ENCODE measurements around the gene DIS3.
A peak's percentile ranks its signal among the peaks of the same experiment; 100 is the strongest.
"Not testable (repeated sequence)": the region's sequence is repeated elsewhere in the genome, so short reads cannot be mapped to it uniquely, and the experiment has no call there.

DIS3 gene

DNA sequence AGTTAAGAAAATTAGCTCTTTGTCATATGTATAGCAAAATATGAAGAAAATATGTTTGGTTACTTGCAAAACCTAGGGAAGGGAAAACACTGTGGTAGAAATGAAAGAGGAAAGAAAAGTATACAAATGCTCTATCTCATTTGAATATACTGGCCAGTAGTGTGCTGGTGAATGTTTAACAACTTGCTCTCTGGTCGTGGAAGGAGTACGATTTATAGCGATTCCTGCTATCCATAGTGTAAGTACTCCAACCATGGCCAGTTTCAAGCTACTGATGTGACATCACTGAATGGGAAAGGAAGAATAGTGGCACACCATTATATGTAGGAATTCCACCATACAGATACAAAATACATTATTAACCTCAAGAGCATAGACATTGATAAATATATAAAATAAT, 44.7 kb downstream of the DIS3 start:
- TF ChIP-seq ZNF274 (IDR thresholded peaks at IDR 0.05; ENCODE audit: low read depth, low read length) (no peak), YY1 (IDR thresholded peaks at IDR 0.05; ENCODE audit: insufficient read depth, insufficient read length) (no peak), SUZ12 (IDR thresholded peaks at IDR 0.05; ENCODE audit: extremely low read depth, insufficient read depth, insufficient read length) (no peak)
- peaks cover 58% of the 10 kb centered on the region for H3K36me3 ChIP-seq (ENCODE audit: insufficient read depth, insufficient read length, low read length)
- DNase-seq (ENCODE audit: low read depth, low spot score) = no peak

DNA sequence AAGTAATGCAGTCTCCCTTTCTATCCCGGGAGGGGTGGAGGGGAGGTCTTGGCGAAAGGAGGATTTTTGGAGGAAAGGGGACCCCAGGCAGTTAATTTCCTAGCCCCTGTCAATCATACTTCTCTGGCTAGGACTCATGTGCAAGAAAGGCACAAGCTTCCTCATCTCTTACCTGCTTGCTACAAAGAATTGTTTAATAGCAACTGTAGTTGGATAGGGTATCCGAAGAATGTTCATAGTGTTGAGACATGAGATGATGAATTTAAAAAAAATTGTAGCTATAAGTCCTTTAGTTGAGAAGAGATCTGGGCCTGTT, 53.5 kb downstream of the DIS3 start:
- Histone ChIP-seq H3K9ac (ENCODE audit: insufficient read length, low read depth) (peak overlapping the region; percentile 80), H3K9me3 (ENCODE audit: insufficient read depth, low read length) (no peaks in the 10 kb centered on the region), H3K4me3 (ENCODE audit: insufficient read length, low read depth) (peak overlapping the region; percentile 84), H3K4me1 (ENCODE audit: insufficient read depth, insufficient read length) (no peaks in the 10 kb centered on the region), H3K36me3 (ENCODE audit: insufficient read depth, insufficient read length, low read length) (peaks cover 39% of the 10 kb centered on the region), H3K27me3 (ENCODE audit: insufficient read depth, insufficient read length) (no peaks in the 10 kb centered on the region)
- DNase-seq (ENCODE audit: low read depth, low spot score) = no peak
- TF ChIP-seq YY1 (IDR thresholded peaks at IDR 0.05; ENCODE audit: insufficient read depth, insufficient read length) = no peak
- no peak for TF ChIP-seq SUZ12 (IDR thresholded peaks at IDR 0.05; ENCODE audit: extremely low read depth, insufficient read depth, insufficient read length)
- no peak for TF ChIP-seq ZNF274 (IDR thresholded peaks at IDR 0.05; ENCODE audit: low read depth, low read length)

More for the DNA sequence above, 44.7 kb downstream of the DIS3 start:
- Histone ChIP-seq H3K9ac (ENCODE audit: insufficient read length, low read depth) (no peak overlapping the region), H3K9me3 (ENCODE audit: insufficient read depth, low read length) (no peaks in the 10 kb centered on the region), H3K27me3 (ENCODE audit: insufficient read depth, insufficient read length) (no peaks in the 10 kb centered on the region), H3K4me3 (ENCODE audit: insufficient read length, low read depth) (no peak overlapping the region), H3K4me1 (ENCODE audit: insufficient read depth, insufficient read length) (no peaks in the 10 kb centered on the region)

DNA sequence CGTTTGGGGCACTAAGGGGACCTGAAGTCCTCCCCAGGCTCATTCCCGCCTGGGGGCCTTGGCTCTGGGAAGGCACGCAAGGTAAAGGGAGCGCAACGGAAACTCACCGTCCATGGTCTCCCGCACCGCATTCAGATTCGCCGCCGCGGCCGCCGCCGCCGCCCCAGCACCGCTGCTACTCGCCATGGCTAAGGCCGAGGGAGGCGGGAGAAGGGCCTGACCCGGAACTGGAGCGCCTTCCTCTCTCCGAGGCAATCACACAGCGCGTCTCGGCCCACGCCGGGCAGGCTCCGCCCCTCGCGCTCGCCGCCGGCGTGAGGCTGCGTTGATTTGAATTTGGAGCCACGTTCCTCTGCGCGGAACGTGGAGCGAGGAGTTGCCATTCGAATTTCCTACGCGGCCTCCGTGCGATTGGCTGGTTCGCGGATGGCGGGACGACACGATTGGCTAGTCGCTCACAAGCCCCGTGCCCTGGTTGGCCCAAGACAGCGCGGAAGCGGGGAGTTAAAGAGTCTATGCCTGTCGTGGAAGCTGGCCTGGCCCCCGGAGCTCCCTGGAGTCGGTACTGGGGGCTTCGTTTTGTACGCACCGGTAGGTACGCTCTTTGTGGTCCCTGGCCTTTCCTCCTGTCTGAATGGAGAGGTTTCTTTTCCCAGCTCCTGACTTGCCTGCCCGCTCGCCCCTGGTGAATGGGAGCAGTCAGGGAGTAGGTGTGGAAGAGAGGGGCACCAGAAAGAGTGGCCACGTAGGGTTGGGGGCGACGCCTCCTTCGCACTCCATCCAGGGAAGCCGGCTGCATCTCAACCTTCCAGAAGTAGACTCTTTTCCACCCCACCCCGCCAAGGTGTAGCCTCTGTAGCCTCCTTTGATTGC, 54.0 kb downstream of the DIS3 start, which contains the start of the genes BORA and MZT1:
Gene BORA (plus strand): TSS at position 507 of the 873 bp plus-strand sequence. CDS start 1,018 bp downstream, outside the sequence.
Gene MZT1 (minus strand): TSS at position 213 of the 873 bp plus-strand sequence. CDS start 27 bp downstream, at position 186.
- no peaks in the 10 kb centered on the region for H3K4me1 ChIP-seq (ENCODE audit: insufficient read depth, insufficient read length)
- peak; percentile 96 for DNase-seq (ENCODE audit: low read depth, low spot score)
- H3K36me3 ChIP-seq (ENCODE audit: insufficient read depth, insufficient read length, low read length) = peaks cover 34% of the 10 kb centered on the region

DNA sequence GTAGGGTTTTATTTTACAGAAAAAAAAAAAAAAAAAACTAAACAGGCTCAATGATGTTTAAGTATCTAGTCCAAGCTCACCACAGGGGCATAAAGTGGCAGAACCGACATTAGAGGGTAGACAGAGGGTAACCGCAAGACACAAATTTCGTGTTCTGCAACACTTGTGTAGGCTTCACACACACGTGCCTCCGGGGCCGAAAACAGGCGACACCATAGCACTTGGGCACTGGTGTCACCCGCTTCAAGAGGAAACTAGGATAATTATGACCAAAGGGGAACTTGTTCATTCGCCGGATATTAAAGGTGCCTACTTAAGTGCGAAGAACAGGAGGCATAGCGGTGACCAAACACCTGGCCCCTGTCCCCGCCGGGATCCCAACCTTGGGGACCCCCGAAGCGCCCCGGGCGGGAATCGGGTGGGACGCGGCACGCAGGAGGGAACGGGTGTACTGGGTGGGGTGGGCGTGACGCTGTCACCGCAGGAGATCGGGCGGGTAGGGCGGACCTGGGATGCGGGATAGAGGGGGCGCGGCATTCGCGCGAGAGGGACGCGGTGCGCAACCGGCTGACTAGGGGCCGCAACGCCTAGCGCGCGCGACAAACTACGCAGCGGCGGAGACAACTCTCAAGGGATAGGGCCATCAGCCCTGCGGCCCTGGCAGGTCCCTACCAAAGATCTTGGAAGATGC, 54.8 kb downstream of the DIS3 start:
- Histone ChIP-seq H3K36me3 (ENCODE audit: insufficient read depth, insufficient read length, low read length) (peaks cover 36% of the 10 kb centered on the region), H3K4me1 (ENCODE audit: insufficient read depth, insufficient read length) (no peaks in the 10 kb centered on the region), H3K9me3 (ENCODE audit: insufficient read depth, low read length) (no peaks in the 10 kb centered on the region), H3K9ac (ENCODE audit: insufficient read length, low read depth) (peak overlapping the region; percentile 90), H3K4me3 (ENCODE audit: insufficient read length, low read depth) (peak overlapping the region; percentile 89), H3K27me3 (ENCODE audit: insufficient read depth, insufficient read length) (no peaks in the 10 kb centered on the region)
- DNase-seq (ENCODE audit: low read depth, low spot score) = peak; percentile 20
- TF ChIP-seq ZNF274 (IDR thresholded peaks at IDR 0.05; ENCODE audit: low read depth, low read length) (no peak), SUZ12 (IDR thresholded peaks at IDR 0.05; ENCODE audit: extremely low read depth, insufficient read depth, insufficient read length) (no peak), YY1 (IDR thresholded peaks at IDR 0.05; ENCODE audit: insufficient read depth, insufficient read length) (no peak)

More for the DNA sequence above, 54.0 kb downstream of the DIS3 start, which contains the start of the genes BORA and MZT1:
- H3K27me3 ChIP-seq (ENCODE audit: insufficient read depth, insufficient read length) = no peaks in the 10 kb centered on the region
- H3K9ac ChIP-seq (ENCODE audit: insufficient read length, low read depth) = peak within 1 kb of the TSS; percentile 90
- H3K9me3 ChIP-seq (ENCODE audit: insufficient read depth, low read length) = no peaks in the 10 kb centered on the region
- TF ChIP-seq YY1 (IDR thresholded peaks at IDR 0.05; ENCODE audit: insufficient read depth, insufficient read length) = no peak
- TF ChIP-seq ZNF274 (IDR thresholded peaks at IDR 0.05; ENCODE audit: low read depth, low read length) = no peak
- TF ChIP-seq SUZ12 (IDR thresholded peaks at IDR 0.05; ENCODE audit: extremely low read depth, insufficient read depth, insufficient read length) = no peak
- peak within 1 kb of the TSS; percentile 89 for H3K4me3 ChIP-seq (ENCODE audit: insufficient read length, low read depth)

DNA sequence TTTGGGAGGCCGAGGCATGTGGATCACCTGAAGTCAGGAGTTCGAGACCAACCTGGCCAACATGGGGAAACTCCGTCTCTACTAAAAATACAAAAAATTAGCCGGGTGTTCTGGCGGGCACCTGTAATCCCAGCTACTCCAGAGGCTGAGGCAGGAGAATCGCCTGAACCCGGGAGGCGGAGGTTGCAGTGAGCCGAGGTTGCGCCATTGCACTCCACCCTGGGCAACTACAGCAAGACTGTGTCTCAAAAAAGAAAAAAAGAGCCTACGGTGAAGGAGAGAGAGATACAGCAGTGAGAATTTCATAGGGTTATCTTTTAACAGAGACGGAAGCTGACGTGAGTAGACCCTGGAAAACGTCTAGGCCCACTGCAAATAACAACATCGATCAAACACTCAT, 55.5 kb downstream of the DIS3 start:
- not testable (repeated sequence) for DNase-seq (ENCODE audit: low read depth, low spot score); H3K4me1 ChIP-seq (ENCODE audit: insufficient read depth, insufficient read length); H3K9ac ChIP-seq (ENCODE audit: insufficient read length, low read depth); H3K27me3 ChIP-seq (ENCODE audit: insufficient read depth, insufficient read length); H3K9me3 ChIP-seq (ENCODE audit: insufficient read depth, low read length)
- Histone ChIP-seq H3K4me3 (ENCODE audit: insufficient read length, low read depth) (peak overlapping the region; percentile 89), H3K36me3 (ENCODE audit: insufficient read depth, insufficient read length, low read length) (peaks cover 33% of the 10 kb centered on the region)

DNA sequence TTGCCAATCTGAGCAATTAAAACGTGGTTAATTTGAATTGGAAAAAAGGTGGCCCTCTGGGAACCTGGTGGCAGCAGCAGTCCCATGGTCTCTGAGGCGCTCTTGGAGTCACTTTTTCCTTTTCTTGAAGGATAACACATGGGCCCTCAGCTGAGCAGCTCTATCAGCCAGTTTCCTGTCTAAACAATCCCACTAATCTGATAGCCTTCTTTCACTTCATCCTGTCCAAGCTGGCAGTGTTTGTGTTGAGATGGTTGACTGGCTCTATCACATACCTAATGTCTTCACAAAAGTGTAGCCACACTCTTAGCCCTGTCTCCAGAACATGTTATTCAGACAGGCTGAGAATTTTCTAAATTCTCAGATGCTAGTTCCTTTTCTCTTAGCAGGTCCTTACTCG, 64.9 kb downstream of the DIS3 start:
- TF ChIP-seq SUZ12 (IDR thresholded peaks at IDR 0.05; ENCODE audit: extremely low read depth, insufficient read depth, insufficient read length) = no peak
- TF ChIP-seq ZNF274 (IDR thresholded peaks at IDR 0.05; ENCODE audit: low read depth, low read length) = no peak
- no peak for TF ChIP-seq YY1 (IDR thresholded peaks at IDR 0.05; ENCODE audit: insufficient read depth, insufficient read length)
- peaks cover 52% of the 10 kb centered on the region for H3K36me3 ChIP-seq (ENCODE audit: insufficient read depth, insufficient read length, low read length)
- no peaks in the 10 kb centered on the region for H3K27me3 ChIP-seq (ENCODE audit: insufficient read depth, insufficient read length)
- no peak overlapping the region for H3K4me3 ChIP-seq (ENCODE audit: insufficient read length, low read depth)
- no peaks in the 10 kb centered on the region for H3K4me1 ChIP-seq (ENCODE audit: insufficient read depth, insufficient read length)
- H3K9me3 ChIP-seq (ENCODE audit: insufficient read depth, low read length) = peaks cover 21% of the 10 kb centered on the region; the same call in 1 of the 2 replicates
- no peak for DNase-seq (ENCODE audit: low read depth, low spot score)
- H3K9ac ChIP-seq (ENCODE audit: insufficient read length, low read depth) = no peak overlapping the region

Data from NT2/D1 (cell line).